Adrenal gland (tissue), 5 donors: ENCODE measurements around the gene SRGAP1.

Experiments
- CTCF ChIP-seq, 6 experiments: fragments of 450-650 bp in 4 of 6; fragments of 200-600 bp in 2 of 6; sonication (generic) in 1 of 6; IDR thresholded peaks; 1 replicate in 5 of 6; 2 replicates in 1 of 6; pipeline versions ENCODE4 v1.5.1 to v1.8.0; 2016 to 2021; ENCODE audit warnings: antibody characterized with exemption in 6 of 6, mild to moderate bottlenecking in 2 of 6, moderate library complexity in 1 of 6
- POLR2A ChIP-seq, 2 donors: fragments of 450-650 bp; IDR thresholded peaks; one replicate each; pipeline ENCODE4 v1.6.1; 2017; ENCODE audit warnings: antibody characterized with exemption in 2 of 2, mild to moderate bottlenecking in 2 of 2, moderate library complexity in 1 of 2
- donor health status: DM: no; HTN: no; CAD: no.

DNA sequence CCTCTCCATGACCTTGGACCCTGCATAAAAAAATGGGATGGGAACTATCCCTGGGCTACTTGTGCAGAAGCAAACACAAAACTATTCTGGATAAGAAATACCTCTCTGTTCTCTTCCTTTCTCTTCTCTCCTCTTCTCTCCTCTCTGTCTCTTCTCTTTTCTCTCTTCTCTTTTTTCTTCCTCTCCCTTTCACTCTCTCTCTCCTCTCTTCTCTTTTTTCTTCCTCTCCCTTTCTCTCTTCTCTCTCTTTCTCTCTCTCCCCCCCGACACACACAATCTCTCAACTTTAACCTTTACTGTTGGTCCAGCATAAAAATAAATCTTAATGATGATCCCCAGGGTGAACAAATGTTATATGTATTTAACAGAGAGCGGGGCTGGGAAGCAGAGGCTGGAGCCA lies 141.4 kb downstream of the SRGAP1 start:
- TF ChIP-seq CTCF (IDR thresholded peaks at IDR 0.05), result no peak
- TF ChIP-seq POLR2A (IDR thresholded peaks at IDR 0.05), result no peak
